ENCODE results near the gene SNX6.
"Not testable (repeated sequence)": the region's sequence is repeated elsewhere in the genome, so short reads cannot be mapped to it uniquely, and the experiment has no call there.

Gene SNX6

DNA sequence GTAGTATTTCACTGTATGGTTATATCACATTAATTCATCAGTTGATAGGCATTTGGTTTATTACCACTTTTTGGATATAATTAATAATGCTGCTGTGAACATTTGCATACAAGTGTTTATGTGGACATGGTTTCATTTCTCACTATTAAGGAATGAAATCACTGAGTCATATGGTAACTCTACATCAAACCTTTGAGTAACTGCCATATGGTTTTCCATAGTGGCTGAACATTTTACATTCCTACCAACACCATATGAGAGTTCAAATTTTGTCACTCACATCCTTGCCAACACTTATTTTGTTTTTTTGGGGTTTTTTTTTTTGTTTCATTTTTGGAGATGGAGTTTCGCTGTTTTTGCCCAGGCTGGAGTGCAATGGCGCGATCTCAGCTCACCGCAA is 60.2 kb downstream of the SNX6 start:
- no peak overlapping the region for H3K27ac ChIP-seq (ENCODE audit: low read depth, low read length, severe bottlenecking)
- no peaks in the 10 kb centered on the region for H3K9me3 ChIP-seq (ENCODE audit: control insufficient read depth, low read length)
- no peak overlapping the region for H3K4me3 ChIP-seq (ENCODE audit: extremely low read depth, insufficient read depth, low read length, poor library complexity, severe bottlenecking)
- H3K4me1 ChIP-seq (ENCODE audit: control insufficient read depth, insufficient read depth, low read length, poor library complexity, severe bottlenecking): no peaks in the 10 kb centered on the region
- WGBS, 2 experiments (ENCODE audit: insufficient coverage in 2 of 2): 95 to 100% methylated on average over 3 of the region's 4 CpGs
- H3K36me3 ChIP-seq (ENCODE audit: control insufficient read depth, insufficient read depth, low read length): peaks cover 87% of the 10 kb centered on the region

- Histone ChIP-seq H3K36me3 (ENCODE audit: control insufficient read depth, insufficient read depth, low read length) (peaks cover 90% of the 10 kb centered on the region), H3K27ac (ENCODE audit: low read depth, low read length, severe bottlenecking) (no peak overlapping the region), H3K4me3 (ENCODE audit: extremely low read depth, insufficient read depth, low read length, poor library complexity, severe bottlenecking) (no peak overlapping the region), H3K4me1 (ENCODE audit: control insufficient read depth, insufficient read depth, low read length, poor library complexity, severe bottlenecking) (no peaks in the 10 kb centered on the region), H3K9me3 (ENCODE audit: control insufficient read depth, low read length) (no peaks in the 10 kb centered on the region)
- 96 to 98% methylated on average over 10 to 12 of the region's 13 CpGs for WGBS, 2 experiments (ENCODE audit: insufficient coverage in 2 of 2)
Observed at GRCh38 chr14:34568803-34569202, 61.1 kb downstream of the SNX6 start.

DNA sequence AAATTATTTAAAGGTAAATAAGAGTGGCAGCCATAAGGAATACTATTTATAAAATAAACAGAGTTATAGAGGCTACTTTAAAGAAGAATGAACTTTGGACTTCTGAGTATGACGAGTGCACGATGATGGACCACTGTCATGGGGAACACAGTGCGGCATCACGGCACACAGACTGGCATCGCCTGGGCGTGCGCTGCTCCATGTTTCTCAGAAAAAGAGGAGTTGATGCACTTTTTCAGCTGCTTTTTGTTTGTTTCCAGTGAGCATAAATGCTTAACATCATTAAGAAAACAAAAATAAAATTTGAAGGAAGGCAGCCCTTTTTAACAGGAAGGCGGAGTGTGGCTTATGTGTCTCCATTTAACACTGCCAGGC is 67.2 kb downstream of the SNX6 start:
- Histone ChIP-seq H3K4me3 (ENCODE audit: extremely low read depth, insufficient read depth, low read length, poor library complexity, severe bottlenecking) (no peak overlapping the region), H3K27ac (ENCODE audit: low read depth, low read length, severe bottlenecking) (no peak overlapping the region), H3K36me3 (ENCODE audit: control insufficient read depth, insufficient read depth, low read length) (peaks cover 43% of the 10 kb centered on the region), H3K4me1 (ENCODE audit: control insufficient read depth, insufficient read depth, low read length, poor library complexity, severe bottlenecking) (peaks cover 2% of the 10 kb centered on the region), H3K9me3 (ENCODE audit: control insufficient read depth, low read length) (no peaks in the 10 kb centered on the region)
- 84 to 87% methylated on average over 7 of the region's 8 CpGs for WGBS, 2 experiments (ENCODE audit: insufficient coverage in 2 of 2)

DNA sequence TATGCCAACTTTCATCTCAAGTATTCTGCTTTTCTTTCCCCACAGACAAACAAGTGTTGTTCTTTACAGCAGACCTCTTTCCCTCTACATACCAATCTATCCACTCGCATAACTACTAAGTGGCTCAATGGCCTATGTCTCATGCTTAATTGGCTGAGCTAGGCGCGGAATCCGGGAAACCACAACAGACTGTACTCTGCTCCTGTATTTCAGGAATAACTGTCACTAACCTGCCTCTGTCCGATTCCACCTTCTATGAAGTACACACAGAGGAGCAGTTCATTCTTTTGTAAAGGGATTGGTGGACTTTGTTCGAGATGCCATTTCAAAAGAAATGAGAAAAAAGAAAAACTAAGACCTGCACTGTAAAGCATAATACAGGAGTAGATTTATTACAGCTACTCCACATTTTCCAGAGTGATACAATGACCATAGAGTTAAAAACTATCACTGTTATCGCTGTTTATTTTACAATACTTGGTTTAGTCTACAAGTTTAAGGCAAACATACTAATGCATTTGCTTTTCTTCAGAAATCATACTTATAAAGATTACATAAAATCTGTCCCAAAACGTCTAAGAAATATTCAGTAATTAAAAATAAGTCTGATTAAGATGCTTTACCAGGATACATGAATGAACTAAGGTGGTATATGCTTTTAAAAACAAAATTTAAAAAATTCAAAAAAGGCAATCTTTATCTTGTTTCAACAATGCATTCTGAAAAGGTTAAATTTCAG is 67.7 kb downstream of the SNX6 start:
- not testable (repeated sequence) for H3K9me3 ChIP-seq (ENCODE audit: control insufficient read depth, low read length); H3K27ac ChIP-seq (ENCODE audit: low read depth, low read length, severe bottlenecking); H3K4me1 ChIP-seq (ENCODE audit: control insufficient read depth, insufficient read depth, low read length, poor library complexity, severe bottlenecking); H3K4me3 ChIP-seq (ENCODE audit: extremely low read depth, insufficient read depth, low read length, poor library complexity, severe bottlenecking)
- WGBS, 2 experiments (ENCODE audit: insufficient coverage in 2 of 2): 83% methylated on average over 1 of the region's 8 CpGs; no CpG with 5 or more reads in 1 of the 2 experiments
- peaks cover 39% of the 10 kb centered on the region for H3K36me3 ChIP-seq (ENCODE audit: control insufficient read depth, insufficient read depth, low read length)

- WGBS, 2 experiments (ENCODE audit: insufficient coverage in 2 of 2): no CpG with 5 or more reads among the region's 35 CpGs
- not testable (repeated sequence) for H3K4me1 ChIP-seq (ENCODE audit: control insufficient read depth, insufficient read depth, low read length, poor library complexity, severe bottlenecking); H3K9me3 ChIP-seq (ENCODE audit: control insufficient read depth, low read length); H3K27ac ChIP-seq (ENCODE audit: low read depth, low read length, severe bottlenecking); H3K4me3 ChIP-seq (ENCODE audit: extremely low read depth, insufficient read depth, low read length, poor library complexity, severe bottlenecking); H3K36me3 ChIP-seq (ENCODE audit: control insufficient read depth, insufficient read depth, low read length)
Observed at GRCh38 chr14:34556498-34556829, 73.5 kb downstream of the SNX6 start.

GRCh38 chr14:34555583-34556497 is 74.1 kb downstream of the SNX6 start:
- H3K9me3 ChIP-seq (ENCODE audit: control insufficient read depth, low read length); H3K4me3 ChIP-seq (ENCODE audit: extremely low read depth, insufficient read depth, low read length, poor library complexity, severe bottlenecking): not testable (repeated sequence)
- no CpG with 5 or more reads among the region's 49 CpGs for WGBS, 2 experiments (ENCODE audit: insufficient coverage in 2 of 2)

GRCh38 chr14:34554540-34555250 is 75.3 kb downstream of the SNX6 start:
- Histone ChIP-seq H3K36me3 (ENCODE audit: control insufficient read depth, insufficient read depth, low read length) (no peaks in the 10 kb centered on the region), H3K4me1 (ENCODE audit: control insufficient read depth, insufficient read depth, low read length, poor library complexity, severe bottlenecking) (peaks cover 5% of the 10 kb centered on the region), H3K9me3 (ENCODE audit: control insufficient read depth, low read length) (no peaks in the 10 kb centered on the region), H3K4me3 (ENCODE audit: extremely low read depth, insufficient read depth, low read length, poor library complexity, severe bottlenecking) (no peak overlapping the region), H3K27ac (ENCODE audit: low read depth, low read length, severe bottlenecking) (peak overlapping the region; percentile 53)
- 88 to 89% methylated on average over 7 to 8 of the region's 9 CpGs for WGBS, 2 experiments (ENCODE audit: insufficient coverage in 2 of 2)

More at GRCh38 chr14:34555583-34556497, 74.1 kb downstream of the SNX6 start:
- H3K4me1 ChIP-seq (ENCODE audit: control insufficient read depth, insufficient read depth, low read length, poor library complexity, severe bottlenecking); H3K36me3 ChIP-seq (ENCODE audit: control insufficient read depth, insufficient read depth, low read length); H3K27ac ChIP-seq (ENCODE audit: low read depth, low read length, severe bottlenecking): not testable (repeated sequence)

DNA sequence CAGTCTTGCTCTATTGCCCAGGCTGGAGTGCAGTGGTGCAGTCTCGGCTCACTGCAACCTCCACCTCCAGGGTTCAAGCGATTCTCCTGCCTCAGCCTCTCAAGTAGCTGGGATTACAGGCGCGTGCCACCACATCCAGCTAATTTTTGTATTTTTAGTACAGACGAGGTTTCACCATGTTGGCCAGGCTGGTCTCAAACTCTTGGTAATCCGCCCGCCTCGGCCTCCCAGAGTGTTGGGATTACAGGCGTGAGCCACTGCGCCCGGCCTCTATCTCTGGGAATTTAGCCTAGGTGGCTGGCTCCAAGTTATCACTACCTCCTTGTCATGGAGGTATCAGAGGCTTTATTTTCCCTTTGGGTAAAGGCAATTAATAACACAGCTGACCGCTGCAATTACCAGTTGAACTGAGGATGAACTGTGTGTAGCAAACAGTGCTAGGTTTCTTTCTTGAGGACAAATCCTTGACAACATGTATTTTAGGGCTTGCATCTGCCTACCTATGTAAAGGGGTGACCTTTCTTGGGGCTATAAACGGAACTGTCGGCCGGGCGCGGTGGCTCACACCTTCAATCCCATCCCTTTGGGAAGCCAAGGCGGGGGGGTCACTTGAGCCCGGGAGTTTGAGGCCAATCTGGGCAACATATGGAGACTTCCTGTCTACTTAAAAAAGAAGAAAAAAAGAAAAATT is 80.5 kb downstream of the SNX6 start:
- WGBS, 2 experiments (ENCODE audit: insufficient coverage in 2 of 2): 87 to 96% methylated on average over 8 to 17 of the region's 19 CpGs
- H3K36me3 ChIP-seq (ENCODE audit: control insufficient read depth, insufficient read depth, low read length); H3K27ac ChIP-seq (ENCODE audit: low read depth, low read length, severe bottlenecking); H3K9me3 ChIP-seq (ENCODE audit: control insufficient read depth, low read length); H3K4me3 ChIP-seq (ENCODE audit: extremely low read depth, insufficient read depth, low read length, poor library complexity, severe bottlenecking); H3K4me1 ChIP-seq (ENCODE audit: control insufficient read depth, insufficient read depth, low read length, poor library complexity, severe bottlenecking): not testable (repeated sequence)

GRCh38 chr14:34548472-34548981 is 81.4 kb downstream of the SNX6 start:
- no peaks in the 10 kb centered on the region for H3K9me3 ChIP-seq (ENCODE audit: control insufficient read depth, low read length)
- 85 to 93% methylated on average over 7 to 12 of the region's 14 CpGs for WGBS, 2 experiments (ENCODE audit: insufficient coverage in 2 of 2)
- no peaks in the 10 kb centered on the region for H3K36me3 ChIP-seq (ENCODE audit: control insufficient read depth, insufficient read depth, low read length)
- H3K4me3 ChIP-seq (ENCODE audit: extremely low read depth, insufficient read depth, low read length, poor library complexity, severe bottlenecking): no peak overlapping the region
- H3K4me1 ChIP-seq (ENCODE audit: control insufficient read depth, insufficient read depth, low read length, poor library complexity, severe bottlenecking): peaks cover 5% of the 10 kb centered on the region
- H3K27ac ChIP-seq (ENCODE audit: low read depth, low read length, severe bottlenecking): no peak overlapping the region

- H3K9me3 ChIP-seq (ENCODE audit: control insufficient read depth, low read length); H3K36me3 ChIP-seq (ENCODE audit: control insufficient read depth, insufficient read depth, low read length); H3K27ac ChIP-seq (ENCODE audit: low read depth, low read length, severe bottlenecking); H3K4me3 ChIP-seq (ENCODE audit: extremely low read depth, insufficient read depth, low read length, poor library complexity, severe bottlenecking); H3K4me1 ChIP-seq (ENCODE audit: control insufficient read depth, insufficient read depth, low read length, poor library complexity, severe bottlenecking): not testable (repeated sequence)
- no CpG with 5 or more reads among the region's 16 CpGs for WGBS, 2 experiments (ENCODE audit: insufficient coverage in 2 of 2)
Observed at GRCh38 chr14:34547136-34547520, 82.8 kb downstream of the SNX6 start.
